Fibroblast of mammary gland (primary cell): Measurements from ENCODE around the gene FAM111A.

ENCODE experiments used
- DNase-seq: peaks from one replicate; pipeline ENCODE4 v3.0.0-alpha.2; 2010; ENCODE audit warnings: low read depth
- H3K4me3 ChIP-seq: 2 replicates; pipeline ENCODE4 v1.5.1; 2011; ENCODE audit warnings: low read depth, mild to moderate bottlenecking, low read length, moderate library complexity; ENCODE audit not compliant: control insufficient read depth
- CTCF ChIP-seq: conservative IDR thresholded peaks from 2 replicates; pipeline ENCODE4 v1.5.1; 2011; ENCODE audit warnings: low read depth, low read length, inconsistent platforms; ENCODE audit not compliant: control insufficient read depth, insufficient read depth

FAM111A gene

GRCh38 chr11:59193587-59194130, 51.0 kb downstream of the FAM111A start:
- H3K4me3 ChIP-seq: no peak overlapping the region
- DNase-seq: no peak
- no peak for TF ChIP-seq CTCF

GRCh38 chr11:59195586-59195985, 52.9 kb downstream of the FAM111A start:
- DNase-seq: no peak
- TF ChIP-seq CTCF: no peak
- H3K4me3 ChIP-seq: no peak overlapping the region

GRCh38 chr11:59196777-59197176, 54.1 kb downstream of the FAM111A start:
- no peak for TF ChIP-seq CTCF
- DNase-seq: no peak
- no peak overlapping the region for H3K4me3 ChIP-seq

- no peak overlapping the region for H3K4me3 ChIP-seq
- no peak for TF ChIP-seq CTCF
Measured at GRCh38 chr11:59197991-59198390, 55.3 kb downstream of the FAM111A start.

GRCh38 chr11:59198726-59199125, 56.1 kb downstream of the FAM111A start:
- no peak overlapping the region for H3K4me3 ChIP-seq
- no peak for DNase-seq
- TF ChIP-seq CTCF: no peak

More at GRCh38 chr11:59197991-59198390, 55.3 kb downstream of the FAM111A start:
- no peak for DNase-seq

- no peak for TF ChIP-seq CTCF
- H3K4me3 ChIP-seq: no peak overlapping the region
- no peak for DNase-seq
Measured at GRCh38 chr11:59199546-59200422, 57.1 kb downstream of the FAM111A start.
